HG03460 (cell line): Measurements from ENCODE around the gene ERI3.
"Not testable (repeated sequence)": the region's sequence is repeated elsewhere in the genome, so short reads cannot be mapped to it uniquely, and the experiment has no call there.

Experiments used
- ATAC-seq: cut with Tn5 transposase; IDR thresholded peaks from one replicate; pipeline ENCODE4 v1.9.1; 2021; ENCODE audit not compliant: unreplicated experiment

ERI3 gene

DNA sequence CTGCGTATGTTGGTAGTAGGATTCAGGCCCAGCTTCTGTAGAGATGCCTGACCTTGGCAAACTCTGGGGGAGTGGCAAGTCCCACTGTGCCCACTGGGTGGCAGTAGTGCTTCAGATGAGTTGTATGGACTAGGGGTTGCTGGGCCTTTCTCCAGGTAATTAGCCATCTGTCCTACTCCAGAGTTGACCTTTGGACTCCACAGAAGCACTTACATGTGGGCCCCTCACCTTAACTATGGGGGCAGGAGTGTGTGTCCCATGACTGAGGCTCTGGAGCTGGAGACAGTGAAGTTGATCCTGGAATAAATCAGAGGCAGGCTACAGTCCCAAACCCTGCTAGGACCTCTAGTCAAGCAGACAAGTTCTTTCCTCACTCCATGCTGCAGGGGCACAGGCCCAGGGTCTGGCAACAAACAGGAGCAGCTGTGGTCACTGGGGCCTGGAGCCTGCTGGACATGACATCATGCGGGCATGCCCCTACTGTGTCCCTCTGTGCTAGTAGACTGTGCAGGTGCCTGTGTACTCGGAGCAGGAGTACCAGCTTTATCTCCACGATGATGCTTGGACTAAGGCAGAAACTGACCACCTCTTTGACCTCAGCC is 137.1 kb downstream of the ERI3 start:
- no peak for ATAC-seq

DNA sequence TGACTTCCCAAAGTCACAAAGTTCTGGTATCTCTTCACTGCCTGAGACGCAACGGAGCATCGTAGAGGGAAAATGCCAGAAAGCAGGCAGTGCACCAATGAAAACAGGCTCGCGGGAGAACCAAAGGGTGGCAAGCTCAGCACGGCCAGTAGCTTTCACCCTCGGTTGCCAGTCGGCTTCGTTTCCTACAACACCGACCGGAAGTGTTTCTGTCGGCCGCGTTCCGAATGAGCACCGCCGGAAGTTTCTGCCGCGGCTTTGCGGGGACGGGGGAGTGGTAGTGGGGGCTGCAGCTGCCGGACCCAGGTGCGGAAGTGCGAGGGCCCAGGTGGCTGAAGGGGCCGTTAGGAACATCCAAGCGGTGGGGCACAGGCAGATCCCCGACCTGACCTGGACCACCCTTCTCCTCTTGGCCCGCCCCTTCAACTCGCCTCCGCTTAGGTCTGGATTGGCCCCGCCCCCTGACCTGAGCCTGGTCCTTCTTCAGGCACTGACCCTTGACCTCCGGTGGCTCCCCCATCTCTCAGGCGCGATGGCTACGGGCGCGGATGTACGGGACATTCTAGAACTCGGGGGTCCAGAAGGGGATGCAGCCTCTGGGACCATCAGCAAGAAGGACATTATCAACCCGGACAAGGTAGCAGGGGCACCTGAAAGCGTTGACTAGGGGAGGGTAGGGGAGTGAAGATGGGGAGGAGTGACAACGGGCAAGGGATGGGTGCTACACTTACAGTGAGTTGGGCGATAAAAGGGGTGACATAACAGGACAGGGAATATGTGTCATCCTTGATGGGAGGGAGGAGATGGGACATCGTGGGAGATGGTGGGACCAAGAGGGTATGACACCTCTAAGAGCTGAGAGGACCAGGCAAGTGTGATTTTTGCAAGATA is 141.6 kb downstream of the ERI3 start, which contains the start of gene DMAP1:
TSS of gene DMAP1 (plus strand) at position 250 of the 891 bp plus-strand sequence. CDS start at position 533, 283 bp downstream.
- ATAC-seq, result peak; percentile 69

DNA sequence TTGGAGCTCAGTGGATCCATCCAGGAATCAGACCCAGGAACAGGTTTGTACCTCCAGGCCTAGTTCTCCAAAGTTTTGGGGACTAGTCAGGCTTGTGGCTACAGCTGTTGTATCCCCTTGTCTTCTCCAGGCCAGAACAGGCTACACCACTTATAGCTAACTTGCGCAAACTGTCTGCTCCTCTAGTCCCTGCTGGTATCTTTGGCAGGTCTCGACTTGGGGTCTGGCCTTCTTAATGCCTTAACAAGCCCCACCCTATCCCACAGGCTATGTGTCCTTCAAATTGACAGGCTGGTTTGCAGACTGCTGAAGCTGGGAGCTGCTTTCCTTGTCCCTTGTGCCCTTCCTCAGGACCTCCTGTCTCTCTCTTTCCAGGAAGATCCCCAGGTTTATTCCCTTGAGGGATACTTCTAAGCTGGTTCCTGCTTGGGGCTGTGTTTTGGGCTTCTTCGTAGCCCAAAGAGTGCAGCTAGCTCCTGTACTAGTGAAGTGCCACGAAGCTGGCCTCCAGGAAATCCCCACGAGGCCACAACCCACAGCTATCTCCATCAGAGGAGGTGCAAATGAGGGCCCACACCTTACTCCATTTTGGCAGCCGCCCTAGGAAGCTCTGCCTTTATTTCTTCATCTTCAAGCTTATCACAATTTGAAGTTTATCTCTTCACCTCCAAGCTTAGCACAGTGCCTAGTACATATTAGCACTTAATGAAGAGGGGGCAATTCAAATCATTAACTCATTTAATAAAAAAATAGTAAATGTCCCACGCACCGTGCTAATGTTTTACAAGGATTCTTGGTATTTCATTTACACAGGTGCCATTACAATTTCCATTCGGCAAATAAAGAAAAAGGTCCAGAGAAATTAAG is 142.5 kb downstream of the ERI3 start:
- ATAC-seq, result no peak

DNA sequence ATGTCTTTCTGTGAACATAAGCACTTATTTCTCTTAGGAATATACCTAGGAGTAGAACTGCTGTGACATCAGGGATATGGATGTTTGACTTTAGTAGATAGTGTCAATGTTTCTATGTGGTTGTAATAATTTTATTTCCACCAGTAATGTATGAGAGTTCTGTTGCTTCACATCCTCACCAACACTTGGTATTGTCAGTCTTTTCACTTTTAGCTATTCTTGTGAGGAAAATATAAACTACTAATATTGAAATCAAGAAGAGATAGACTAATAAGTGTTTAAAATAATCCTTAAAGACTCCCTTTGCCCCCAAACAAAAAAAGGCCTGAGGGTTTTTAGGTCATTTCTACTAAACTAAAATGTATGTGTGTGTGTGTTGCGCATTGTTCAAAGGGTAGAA is 144.5 kb downstream of the ERI3 start:
- no peak for ATAC-seq

DNA sequence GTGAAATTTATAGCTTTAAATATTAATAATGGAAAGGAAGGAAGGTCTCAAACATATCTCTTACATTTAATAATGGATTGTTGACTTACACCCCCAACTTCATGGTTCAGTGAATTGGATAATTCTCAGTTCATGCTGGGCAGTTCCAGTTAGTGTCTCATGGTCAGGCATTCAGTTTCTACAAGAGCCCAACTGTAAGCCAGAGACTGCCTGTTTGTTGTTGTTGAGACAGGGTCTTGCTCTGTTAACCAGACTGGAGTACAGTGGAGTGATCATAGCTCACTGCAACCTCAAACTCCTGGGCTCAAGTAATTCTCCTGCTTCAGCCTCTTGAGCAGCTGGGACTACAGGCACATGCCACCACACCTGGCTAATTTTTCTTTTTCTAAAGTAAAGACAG is 146.8 kb downstream of the ERI3 start:
- ATAC-seq, result no peak

DNA sequence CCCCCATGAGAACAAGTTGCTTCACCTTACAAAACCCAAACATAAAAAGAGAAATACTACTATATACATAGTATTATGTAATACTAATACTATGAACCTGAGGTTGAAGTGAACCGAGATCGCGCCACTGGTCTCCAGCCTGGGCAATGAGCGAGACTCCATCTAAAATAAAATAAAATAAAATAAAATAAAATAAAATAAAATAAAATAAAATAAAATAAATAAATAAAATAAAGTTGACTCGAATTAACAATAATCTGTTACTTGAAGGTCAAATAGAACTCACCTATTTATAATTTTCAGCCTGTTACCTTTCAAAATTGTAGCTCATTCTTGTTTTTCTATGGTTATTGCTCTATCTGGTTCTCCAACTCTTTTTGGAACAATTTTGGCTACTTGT is 148.5 kb downstream of the ERI3 start:
- ATAC-seq, result not testable (repeated sequence)

DNA sequence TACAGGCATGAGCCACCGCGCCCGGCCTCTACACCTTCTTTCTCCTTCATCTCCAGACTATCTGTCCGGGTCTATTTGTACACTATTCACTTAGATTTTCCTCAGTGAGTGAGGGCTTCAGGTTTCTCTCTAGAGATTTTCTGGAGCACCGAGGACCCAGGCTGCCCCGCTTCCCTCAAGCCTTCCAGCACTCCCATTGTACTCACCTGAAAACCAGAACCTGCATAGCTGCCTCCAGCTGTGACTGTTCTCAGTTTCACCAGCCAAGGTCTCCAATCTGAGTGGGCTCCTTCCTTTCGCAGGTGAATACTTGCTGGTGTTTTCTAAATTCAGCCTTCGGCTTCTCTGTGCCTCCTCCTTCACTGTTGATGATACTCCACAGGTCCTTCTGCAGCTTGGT is 154.7 kb downstream of the ERI3 start:
- no peak for ATAC-seq

DNA sequence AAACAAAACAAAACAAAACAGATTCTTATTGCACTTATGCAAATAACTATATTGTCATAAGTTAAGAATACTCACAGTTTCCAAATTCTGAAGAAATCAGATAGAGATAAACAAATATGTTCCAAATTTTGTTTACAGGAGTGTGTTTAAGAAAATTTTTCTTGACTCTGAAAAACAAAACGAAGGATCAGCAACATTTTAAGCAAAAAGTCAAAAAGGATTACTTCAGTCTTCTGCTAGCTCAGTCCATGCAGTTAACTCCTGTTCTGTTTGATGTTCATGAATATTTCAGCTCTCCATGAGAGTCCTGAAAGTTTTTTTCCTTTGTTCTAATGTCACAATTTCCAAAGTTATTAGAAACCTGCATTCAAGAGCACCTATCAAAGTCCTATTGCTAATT is 180.4 kb downstream of the ERI3 start:
- ATAC-seq, result no peak
